ENCODE results near the gene RGS7. TPM values are rescaled to one million over a fixed set of nuclear protein-coding genes. Genes with fewer than 3 reads are reported as not detected.
"Not testable (repeated sequence)": the region's sequence is repeated elsewhere in the genome, so short reads cannot be mapped to it uniquely, and the experiment has no call there.

Gene RGS7
- total and polyA plus RNA-seq, 2 experiments from 2014 or later: 0.32 to 1.7 TPM

DNA sequence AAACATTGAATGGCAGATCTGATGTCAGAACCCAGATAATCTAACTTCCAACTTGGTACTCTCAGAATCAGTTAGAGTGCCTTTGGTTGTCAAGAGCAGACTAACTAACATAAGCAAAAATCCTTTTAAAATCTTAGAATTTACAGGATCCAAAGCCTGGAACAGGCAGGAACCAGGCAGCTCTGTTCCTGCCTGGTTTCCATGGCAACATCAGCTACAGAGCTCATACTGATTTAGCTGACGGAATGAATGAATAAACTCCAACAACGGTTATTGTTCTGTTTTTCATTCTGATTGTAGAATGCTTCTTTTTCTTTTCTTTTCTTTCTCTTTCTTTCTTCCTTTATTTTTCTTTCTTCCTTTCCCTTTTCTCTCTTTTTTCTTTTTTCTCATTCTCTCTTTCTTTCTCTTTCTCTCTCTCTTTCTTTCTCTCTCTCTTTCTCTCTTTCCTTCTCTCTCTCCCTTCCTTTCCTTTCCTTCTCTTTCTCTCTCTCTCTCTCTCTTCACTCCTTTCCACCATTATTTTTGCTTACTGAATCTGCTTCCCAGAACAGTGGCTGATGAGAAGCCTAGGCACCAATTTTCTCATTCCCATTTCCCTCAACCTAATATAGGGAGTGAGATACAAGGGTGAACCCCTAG is 121.6 kb downstream of the RGS7 start:
- Histone ChIP-seq H4K20me1 (ENCODE audit: insufficient read depth) (no peaks in the 10 kb centered on the region), H3K36me3 (ENCODE audit: low read depth) (no peaks in the 10 kb centered on the region), H3K9me3 (ENCODE audit: low read depth) (no peaks in the 10 kb centered on the region), H3K9me2 (ENCODE audit: insufficient read depth) (no peaks in the 10 kb centered on the region), H3K79me2 (ENCODE audit: insufficient read depth) (no peaks in the 10 kb centered on the region), H2AFZ (no peak overlapping the region), H3K4me1 (ENCODE audit: insufficient read depth) (no peaks in the 10 kb centered on the region), H3K27me3 (replicated peaks; ENCODE audit: insufficient read depth) (no peaks in the 10 kb centered on the region), H3K27ac (no peak overlapping the region), H3F3A (ENCODE audit: insufficient read depth) (no peaks in the 10 kb centered on the region), H3K4me2 (ENCODE audit: unreplicated experiment) (no peak overlapping the region), H3K9ac (no peak overlapping the region), H3K4me3 (no peak overlapping the region)
- peak; percentile 9 for DNase-seq
- no peak for TF ChIP-seq EZH2 (IDR thresholded peaks at IDR 0.05; ENCODE audit: insufficient read depth, poor library complexity, severe bottlenecking)
- no peak for TF ChIP-seq EZH2phosphoT487 (IDR thresholded peaks at IDR 0.05; ENCODE audit: insufficient read depth, low read depth)
- 0 to 1% methylated on average over 2 of the region's 2 CpGs for WGBS, 2 experiments (ENCODE audit: low coverage in 1 of 2, low lambda C conversion rate in 2 of 2, missing lambda C conversion rate in 2 of 2)
- in situ Hi-C loops (cut with MboI): no loop called here

DNA sequence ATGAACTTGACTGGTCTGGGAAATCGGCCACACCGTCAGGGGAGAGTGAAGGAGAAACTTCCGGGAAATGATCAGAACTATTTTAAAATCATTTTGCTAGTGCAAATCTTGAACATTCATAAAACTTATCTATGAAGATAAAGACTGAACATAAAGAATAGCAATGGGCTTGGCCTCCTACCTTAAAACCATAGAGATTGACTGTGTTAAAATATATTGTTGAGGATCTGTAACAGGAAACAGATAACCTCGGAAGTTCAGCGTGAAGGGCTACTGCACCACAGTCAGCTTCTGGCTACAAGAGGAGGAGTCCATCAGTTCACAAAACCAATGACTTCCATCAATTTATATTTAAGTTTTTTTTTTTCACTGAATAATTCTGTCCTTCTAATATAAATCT is 127.3 kb downstream of the RGS7 start:
- no peak overlapping the region for H3K27ac ChIP-seq
- H3K9me3 ChIP-seq (ENCODE audit: low read depth): no peaks in the 10 kb centered on the region
- no peak overlapping the region for H2AFZ ChIP-seq
- TF ChIP-seq EZH2 (IDR thresholded peaks at IDR 0.05; ENCODE audit: insufficient read depth, poor library complexity, severe bottlenecking): no peak
- no peak for TF ChIP-seq EZH2phosphoT487 (IDR thresholded peaks at IDR 0.05; ENCODE audit: insufficient read depth, low read depth)
- no peak for DNase-seq
- no peaks in the 10 kb centered on the region for H3F3A ChIP-seq (ENCODE audit: insufficient read depth)
- no peaks in the 10 kb centered on the region for H3K79me2 ChIP-seq (ENCODE audit: insufficient read depth)
- in situ Hi-C loops (cut with MboI): no loop called here
- H3K4me2 ChIP-seq (ENCODE audit: unreplicated experiment): no peak overlapping the region
- H3K4me1 ChIP-seq (ENCODE audit: insufficient read depth): no peaks in the 10 kb centered on the region
- WGBS, 2 experiments (ENCODE audit: low coverage in 1 of 2, low lambda C conversion rate in 2 of 2, missing lambda C conversion rate in 2 of 2): 66 to 67% methylated on average over 5 of the region's 5 CpGs
- H3K4me3 ChIP-seq: no peak overlapping the region
- H3K9me2 ChIP-seq (ENCODE audit: insufficient read depth): no peaks in the 10 kb centered on the region
- no peak overlapping the region for H3K9ac ChIP-seq
- no peaks in the 10 kb centered on the region for H3K36me3 ChIP-seq (ENCODE audit: low read depth)
- no peaks in the 10 kb centered on the region for H4K20me1 ChIP-seq (ENCODE audit: insufficient read depth)
- H3K27me3 ChIP-seq (replicated peaks; ENCODE audit: insufficient read depth): no peaks in the 10 kb centered on the region

DNA sequence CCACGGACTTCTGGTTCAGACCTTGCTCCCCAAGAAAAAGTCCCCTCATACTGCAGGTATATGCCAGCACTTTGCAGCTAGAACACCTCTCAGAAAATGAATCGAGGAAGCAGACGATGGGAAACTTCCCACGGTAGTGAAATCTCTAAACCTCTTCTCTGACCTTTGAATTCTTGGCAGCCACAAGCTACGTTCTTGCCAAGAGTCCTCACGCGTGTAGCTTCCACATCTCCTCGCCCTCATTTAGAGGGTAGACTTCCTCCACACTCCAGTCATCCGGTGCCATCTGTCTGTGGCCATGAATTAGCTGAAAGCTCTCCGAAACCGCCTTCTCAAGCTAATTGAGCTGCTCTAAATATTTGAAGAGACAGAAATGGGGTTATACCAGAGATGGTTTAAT is 127.8 kb downstream of the RGS7 start:
- Histone ChIP-seq H3K27me3 (replicated peaks; ENCODE audit: insufficient read depth) (no peaks in the 10 kb centered on the region), H3K79me2 (ENCODE audit: insufficient read depth) (no peaks in the 10 kb centered on the region), H3K9me2 (ENCODE audit: insufficient read depth) (no peaks in the 10 kb centered on the region), H3K4me3 (no peak overlapping the region), H3K36me3 (ENCODE audit: low read depth) (no peaks in the 10 kb centered on the region), H3K4me1 (ENCODE audit: insufficient read depth) (no peaks in the 10 kb centered on the region), H3K9ac (no peak overlapping the region), H3K27ac (no peak overlapping the region), H3K4me2 (ENCODE audit: unreplicated experiment) (no peak overlapping the region), H4K20me1 (ENCODE audit: insufficient read depth) (no peaks in the 10 kb centered on the region), H2AFZ (no peak overlapping the region), H3F3A (ENCODE audit: insufficient read depth) (no peaks in the 10 kb centered on the region), H3K9me3 (ENCODE audit: low read depth) (no peaks in the 10 kb centered on the region)
- 16 to 23% methylated on average over 11 of the region's 11 CpGs for WGBS, 2 experiments (ENCODE audit: low coverage in 1 of 2, low lambda C conversion rate in 2 of 2, missing lambda C conversion rate in 2 of 2)
- no peak for DNase-seq
- TF ChIP-seq EZH2phosphoT487 (IDR thresholded peaks at IDR 0.05; ENCODE audit: insufficient read depth, low read depth) (no peak), EZH2 (IDR thresholded peaks at IDR 0.05; ENCODE audit: insufficient read depth, poor library complexity, severe bottlenecking) (no peak)
- in situ Hi-C loops (cut with MboI): no loop called here

DNA sequence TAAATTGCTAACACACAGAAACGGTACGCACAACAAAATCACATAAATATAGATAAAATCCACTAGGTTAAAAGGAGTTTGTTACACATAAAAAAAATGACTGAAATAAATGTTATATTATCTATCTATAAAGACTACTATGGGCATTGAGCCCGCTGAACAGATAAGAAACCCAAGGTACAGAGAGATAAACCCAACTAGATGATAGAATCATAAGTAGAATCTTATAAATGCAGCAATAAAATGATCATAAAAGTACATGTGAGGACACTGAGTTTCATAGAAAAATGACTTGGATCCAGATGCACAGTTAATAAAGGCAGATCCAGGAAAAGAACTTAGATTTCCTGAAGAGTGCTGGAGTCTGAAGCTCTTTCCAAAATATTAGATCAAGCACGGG is 128.7 kb downstream of the RGS7 start:
- Histone ChIP-seq H3F3A (ENCODE audit: insufficient read depth) (no peaks in the 10 kb centered on the region), H3K27me3 (replicated peaks; ENCODE audit: insufficient read depth) (no peaks in the 10 kb centered on the region), H3K9me3 (ENCODE audit: low read depth) (no peaks in the 10 kb centered on the region), H4K20me1 (ENCODE audit: insufficient read depth) (no peaks in the 10 kb centered on the region), H3K79me2 (ENCODE audit: insufficient read depth) (no peaks in the 10 kb centered on the region), H3K36me3 (ENCODE audit: low read depth) (no peaks in the 10 kb centered on the region), H3K4me1 (ENCODE audit: insufficient read depth) (no peaks in the 10 kb centered on the region), H2AFZ (no peak overlapping the region), H3K4me3 (no peak overlapping the region), H3K4me2 (ENCODE audit: unreplicated experiment) (no peak overlapping the region), H3K9me2 (ENCODE audit: insufficient read depth) (no peaks in the 10 kb centered on the region), H3K27ac (no peak overlapping the region), H3K9ac (no peak overlapping the region)
- 27 to 34% methylated on average over 4 of the region's 4 CpGs for WGBS, 2 experiments (ENCODE audit: low coverage in 1 of 2, low lambda C conversion rate in 2 of 2, missing lambda C conversion rate in 2 of 2)
- TF ChIP-seq EZH2phosphoT487 (IDR thresholded peaks at IDR 0.05; ENCODE audit: insufficient read depth, low read depth) (no peak), EZH2 (IDR thresholded peaks at IDR 0.05; ENCODE audit: insufficient read depth, poor library complexity, severe bottlenecking) (no peak)
- no peak for DNase-seq
- in situ Hi-C loops (cut with MboI): no loop called here

DNA sequence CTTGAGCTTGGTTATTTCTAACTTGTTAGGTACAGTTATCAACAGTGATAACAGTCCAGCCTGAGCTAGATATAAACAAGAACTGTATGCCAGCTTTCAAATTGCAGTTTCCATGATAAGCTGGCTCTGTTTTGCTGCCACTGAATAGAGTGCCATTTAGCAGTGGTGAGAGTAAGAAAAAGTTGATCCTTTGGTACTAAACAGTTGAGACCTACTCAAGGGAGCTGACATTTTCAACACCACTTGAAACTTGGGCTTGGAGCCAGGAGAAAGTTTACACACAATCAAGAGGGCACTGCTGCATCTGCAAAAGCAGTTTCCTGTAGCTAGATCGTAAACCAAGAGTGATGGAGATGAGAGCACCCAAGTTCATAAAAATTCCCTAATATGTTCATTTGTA is 131.3 kb downstream of the RGS7 start:
- H3K27ac ChIP-seq: no peak overlapping the region
- H3K4me2 ChIP-seq (ENCODE audit: unreplicated experiment): no peak overlapping the region
- no peaks in the 10 kb centered on the region for H3K27me3 ChIP-seq (replicated peaks; ENCODE audit: insufficient read depth)
- in situ Hi-C loops (cut with MboI): no loop called here
- no peaks in the 10 kb centered on the region for H3K9me3 ChIP-seq (ENCODE audit: low read depth)
- H3K9ac ChIP-seq: no peak overlapping the region
- TF ChIP-seq EZH2 (IDR thresholded peaks at IDR 0.05; ENCODE audit: insufficient read depth, poor library complexity, severe bottlenecking): no peak
- no peak for TF ChIP-seq EZH2phosphoT487 (IDR thresholded peaks at IDR 0.05; ENCODE audit: insufficient read depth, low read depth)
- H3K9me2 ChIP-seq (ENCODE audit: insufficient read depth): no peaks in the 10 kb centered on the region
- DNase-seq: no peak
- H3K4me3 ChIP-seq: no peak overlapping the region
- H3K36me3 ChIP-seq (ENCODE audit: low read depth): no peaks in the 10 kb centered on the region
- no peaks in the 10 kb centered on the region for H3K4me1 ChIP-seq (ENCODE audit: insufficient read depth)
- no peaks in the 10 kb centered on the region for H3F3A ChIP-seq (ENCODE audit: insufficient read depth)
- no peak overlapping the region for H2AFZ ChIP-seq
- H3K79me2 ChIP-seq (ENCODE audit: insufficient read depth): no peaks in the 10 kb centered on the region
- 19 to 26% methylated on average over 1 of the region's 1 CpG for WGBS, 2 experiments (ENCODE audit: low coverage in 1 of 2, low lambda C conversion rate in 2 of 2, missing lambda C conversion rate in 2 of 2)
- H4K20me1 ChIP-seq (ENCODE audit: insufficient read depth): no peaks in the 10 kb centered on the region

DNA sequence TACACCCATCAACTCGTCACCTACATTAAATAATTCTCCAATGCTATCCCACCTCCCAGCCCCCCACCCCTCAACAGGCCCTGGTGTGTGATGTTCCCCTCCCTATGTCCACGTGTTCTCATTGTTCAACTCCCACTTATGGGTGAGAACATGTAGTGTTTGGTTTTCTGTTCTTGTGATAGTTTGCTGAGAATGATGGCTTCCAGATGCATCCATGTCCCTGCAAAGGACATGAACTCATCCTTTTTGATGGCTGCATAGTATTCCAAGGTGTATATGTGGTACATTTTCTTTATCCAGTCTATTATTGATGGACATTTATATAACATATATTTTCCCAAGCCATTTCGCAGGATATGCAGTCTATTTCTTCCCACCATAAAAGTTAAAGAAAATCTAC is 132.8 kb downstream of the RGS7 start:
- 15 to 24% methylated on average over 3 of the region's 3 CpGs for WGBS, 2 experiments (ENCODE audit: low coverage in 1 of 2, low lambda C conversion rate in 2 of 2, missing lambda C conversion rate in 2 of 2)
- in situ Hi-C loops (cut with MboI); DNase-seq: not testable (repeated sequence)

DNA sequence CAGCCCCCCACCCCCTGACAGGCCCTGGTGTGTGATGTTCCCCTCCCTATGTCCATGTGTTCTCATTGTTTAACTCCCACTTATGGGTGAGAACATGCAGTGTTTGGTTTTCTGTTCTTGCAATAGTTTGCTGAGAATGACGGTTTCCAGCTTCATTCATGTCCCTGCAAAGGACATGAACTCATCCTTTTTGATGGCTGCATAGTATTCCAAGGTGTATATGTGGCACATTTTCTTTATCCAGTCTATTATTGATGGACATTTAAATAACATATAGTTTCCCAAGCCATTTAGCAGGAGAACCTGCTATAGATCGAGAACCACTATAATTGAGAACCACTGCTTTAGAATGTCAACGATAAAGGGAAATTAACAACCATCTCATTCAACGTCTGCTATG is 134.2 kb downstream of the RGS7 start:
- H3K9me2 ChIP-seq (ENCODE audit: insufficient read depth); H3K9me3 ChIP-seq (ENCODE audit: low read depth); H3K79me2 ChIP-seq (ENCODE audit: insufficient read depth); H3K4me2 ChIP-seq (ENCODE audit: unreplicated experiment); H3K4me3 ChIP-seq; DNase-seq; H3K4me1 ChIP-seq (ENCODE audit: insufficient read depth); H3K27me3 ChIP-seq (replicated peaks; ENCODE audit: insufficient read depth); in situ Hi-C loops (cut with MboI); H2AFZ ChIP-seq; H3K9ac ChIP-seq; H4K20me1 ChIP-seq (ENCODE audit: insufficient read depth); H3K36me3 ChIP-seq (ENCODE audit: low read depth); H3F3A ChIP-seq (ENCODE audit: insufficient read depth); H3K27ac ChIP-seq: not testable (repeated sequence)
- 36 to 37% methylated on average over 4 of the region's 4 CpGs for WGBS, 2 experiments (ENCODE audit: low coverage in 1 of 2, low lambda C conversion rate in 2 of 2, missing lambda C conversion rate in 2 of 2)

More for the DNA sequence above, 132.8 kb downstream of the RGS7 start:
- H3K4me3 ChIP-seq; H3K4me2 ChIP-seq (ENCODE audit: unreplicated experiment); H3F3A ChIP-seq (ENCODE audit: insufficient read depth); H3K27me3 ChIP-seq (replicated peaks; ENCODE audit: insufficient read depth); H3K4me1 ChIP-seq (ENCODE audit: insufficient read depth); H3K27ac ChIP-seq; H4K20me1 ChIP-seq (ENCODE audit: insufficient read depth); H3K9ac ChIP-seq; H3K9me2 ChIP-seq (ENCODE audit: insufficient read depth); H3K79me2 ChIP-seq (ENCODE audit: insufficient read depth); H3K36me3 ChIP-seq (ENCODE audit: low read depth); H2AFZ ChIP-seq; H3K9me3 ChIP-seq (ENCODE audit: low read depth): not testable (repeated sequence)

Measured in GM23248 (cell line).